ENCODE measurements around the gene OCLN. TPM values are rescaled to one million over a fixed set of nuclear protein-coding genes. Genes with fewer than 3 reads are reported as not detected.
"Not testable (repeated sequence)": the region's sequence is repeated elsewhere in the genome, so short reads cannot be mapped to it uniquely, and the experiment has no call there.

Gene OCLN
- total RNA-seq, 1 donor from 2014 or later, result 15.3 TPM

- Histone ChIP-seq H4K20me1 (ENCODE audit: insufficient read depth, low read length) (no peaks in the 10 kb centered on the region), H3K27me3 (ENCODE audit: insufficient read depth, low read length) (no peaks in the 10 kb centered on the region), H3K4me2 (ENCODE audit: low read length) (no peak overlapping the region), H2AFZ (ENCODE audit: low read depth, low read length) (no peak overlapping the region), H3K9ac (ENCODE audit: low read length) (no peak overlapping the region), H3K4me1 (ENCODE audit: insufficient read depth, low read length) (no peaks in the 10 kb centered on the region), H3K9me3 (ENCODE audit: insufficient read depth, low read depth, low read length) (no peaks in the 10 kb centered on the region), H3K4me3 (ENCODE audit: insufficient read depth, low read depth, low read length) (no peak overlapping the region), H3K79me2 (ENCODE audit: insufficient read depth, low read length) (no peaks in the 10 kb centered on the region), H3K36me3 (ENCODE audit: insufficient read depth, low read length) (no peaks in the 10 kb centered on the region), H3K27ac (ENCODE audit: low read depth, low read length) (no peak overlapping the region)
- Mint-ChIP-seq H3K27me3 (ENCODE audit: low read depth, unreplicated experiment) (no peaks in the 10 kb centered on the region), H3K4me1 (ENCODE audit: low read depth, unreplicated experiment) (no peaks in the 10 kb centered on the region), H3K27ac (ENCODE audit: unreplicated experiment) (no peak overlapping the region), H3K36me3 (ENCODE audit: low read depth, unreplicated experiment) (no peaks in the 10 kb centered on the region), H3K4me3 (ENCODE audit: unreplicated experiment) (no peak overlapping the region), H3K9me3 (ENCODE audit: unreplicated experiment) (no peaks in the 10 kb centered on the region)
- no peak for DNase-seq (ENCODE audit: low read depth)
- FAIRE-seq, result no peak
- no peak for TF ChIP-seq CTCF (IDR thresholded peaks at IDR 0.05; ENCODE audit: insufficient read depth, low read depth, low read length)
- no peak for TF ChIP-seq EZH2 (IDR thresholded peaks at IDR 0.05; ENCODE audit: insufficient read depth, low read length)
These were observed 15.4 kb upstream of the OCLN start for GRCh38 chr5:69477170-69477569.

GRCh38 chr5:69478296-69478695 is 14.3 kb upstream of the OCLN start:
- DNase-seq (ENCODE audit: low read depth); H4K20me1 ChIP-seq (ENCODE audit: insufficient read depth, low read length); H3K9ac ChIP-seq (ENCODE audit: low read length); H3K4me1 ChIP-seq (ENCODE audit: insufficient read depth, low read length); H3K4me3 ChIP-seq (ENCODE audit: insufficient read depth, low read depth, low read length); H3K27ac ChIP-seq (ENCODE audit: low read depth, low read length); H3K27me3 ChIP-seq (ENCODE audit: insufficient read depth, low read length); H3K36me3 ChIP-seq (ENCODE audit: insufficient read depth, low read length); H3K27me3 Mint-ChIP-seq (ENCODE audit: low read depth, unreplicated experiment); H3K27ac Mint-ChIP-seq (ENCODE audit: unreplicated experiment); H3K79me2 ChIP-seq (ENCODE audit: insufficient read depth, low read length); H3K4me2 ChIP-seq (ENCODE audit: low read length); H3K36me3 Mint-ChIP-seq (ENCODE audit: low read depth, unreplicated experiment); H3K4me3 Mint-ChIP-seq (ENCODE audit: unreplicated experiment); H3K9me3 ChIP-seq (ENCODE audit: insufficient read depth, low read depth, low read length); H3K9me3 Mint-ChIP-seq (ENCODE audit: unreplicated experiment); H3K4me1 Mint-ChIP-seq (ENCODE audit: low read depth, unreplicated experiment); FAIRE-seq; H2AFZ ChIP-seq (ENCODE audit: low read depth, low read length): not testable (repeated sequence)

- Mint-ChIP-seq H3K4me1 (ENCODE audit: low read depth, unreplicated experiment) (peaks cover 2% of the 10 kb centered on the region), H3K9me3 (ENCODE audit: unreplicated experiment) (no peaks in the 10 kb centered on the region), H3K27ac (ENCODE audit: unreplicated experiment) (no peak overlapping the region), H3K27me3 (ENCODE audit: low read depth, unreplicated experiment) (no peaks in the 10 kb centered on the region), H3K4me3 (ENCODE audit: unreplicated experiment) (no peak overlapping the region), H3K36me3 (ENCODE audit: low read depth, unreplicated experiment) (no peaks in the 10 kb centered on the region)
- no peak overlapping the region for H3K4me2 ChIP-seq (ENCODE audit: low read length)
- no peak overlapping the region for H3K9ac ChIP-seq (ENCODE audit: low read length)
- peak; percentile 44 for DNase-seq (ENCODE audit: low read depth)
- no peaks in the 10 kb centered on the region for H3K9me3 ChIP-seq (ENCODE audit: insufficient read depth, low read depth, low read length)
- no peaks in the 10 kb centered on the region for H3K36me3 ChIP-seq (ENCODE audit: insufficient read depth, low read length)
- no peak overlapping the region for H2AFZ ChIP-seq (ENCODE audit: low read depth, low read length)
- no peak for FAIRE-seq
- peaks cover 3% of the 10 kb centered on the region for H3K4me1 ChIP-seq (ENCODE audit: insufficient read depth, low read length)
- peaks cover 6% of the 10 kb centered on the region for H3K27me3 ChIP-seq (ENCODE audit: insufficient read depth, low read length)
- no peak for TF ChIP-seq CTCF (IDR thresholded peaks at IDR 0.05; ENCODE audit: insufficient read depth, low read depth, low read length)
- H3K27ac ChIP-seq (ENCODE audit: low read depth, low read length), result no peak overlapping the region
- H3K79me2 ChIP-seq (ENCODE audit: insufficient read depth, low read length), result no peaks in the 10 kb centered on the region
- no peaks in the 10 kb centered on the region for H4K20me1 ChIP-seq (ENCODE audit: insufficient read depth, low read length)
- H3K4me3 ChIP-seq (ENCODE audit: insufficient read depth, low read depth, low read length), result no peak overlapping the region
These were observed 7.7 kb upstream of the OCLN start for GRCh38 chr5:69484891-69485290.

Measured in astrocyte (in vitro differentiated cells and primary cell).